GM19372 (cell line): ENCODE data around the gene PDZRN4.
"Not testable (repeated sequence)": the region's sequence is repeated elsewhere in the genome, so short reads cannot be mapped to it uniquely, and the experiment has no call there.

Source experiments
- ATAC-seq: cut with Tn5 transposase; IDR thresholded peaks from one replicate; pipeline ENCODE4 v1.9.1; 2021; ENCODE audit warnings: mild to moderate bottlenecking, low read depth, moderate library complexity; ENCODE audit not compliant: unreplicated experiment

Gene PDZRN4

GRCh38 chr12:41188058-41188840 lies at the start of gene PDZRN4:
Gene PDZRN4 (plus strand): TSS chr12:41188320.
- ATAC-seq = no peak

GRCh38 chr12:41140117-41140516 lies 48.0 kb upstream of the PDZRN4 start:
- ATAC-seq = no peak

GRCh38 chr12:41141104-41141503 lies 47.0 kb upstream of the PDZRN4 start:
- ATAC-seq = no peak

- no peak for ATAC-seq
These were observed 45.7 kb upstream of the PDZRN4 start for GRCh38 chr12:41142376-41142775.

GRCh38 chr12:41151793-41152192 lies 36.3 kb upstream of the PDZRN4 start:
- no peak for ATAC-seq

GRCh38 chr12:41162461-41162860 lies 25.7 kb upstream of the PDZRN4 start:
- no peak for ATAC-seq

- ATAC-seq = no peak
These were observed 20.4 kb upstream of the PDZRN4 start for GRCh38 chr12:41167701-41168100.

- no peak for ATAC-seq
These were observed 13.5 kb upstream of the PDZRN4 start for GRCh38 chr12:41174602-41175001.

GRCh38 chr12:41179507-41179906 lies 8.6 kb upstream of the PDZRN4 start:
- ATAC-seq = not testable (repeated sequence)

GRCh38 chr12:41184864-41185263 lies 3.3 kb upstream of the PDZRN4 start:
- no peak for ATAC-seq

GRCh38 chr12:41186026-41186425 lies 2.1 kb upstream of the PDZRN4 start:
- ATAC-seq = no peak

GRCh38 chr12:41188841-41189394 lies 798 bp downstream of the PDZRN4 start:
- ATAC-seq = no peak

- no peak for ATAC-seq
These were observed 1.5 kb downstream of the PDZRN4 start for GRCh38 chr12:41189395-41190251.

GRCh38 chr12:41190338-41190737 lies 2.2 kb downstream of the PDZRN4 start:
- no peak for ATAC-seq

GRCh38 chr12:41191549-41191948 lies 3.4 kb downstream of the PDZRN4 start:
- not testable (repeated sequence) for ATAC-seq

GRCh38 chr12:41193311-41193710 lies 5.2 kb downstream of the PDZRN4 start:
- ATAC-seq = no peak

- ATAC-seq = no peak
These were observed 13.9 kb downstream of the PDZRN4 start for GRCh38 chr12:41202051-41202450.

- no peak for ATAC-seq
These were observed 17.1 kb downstream of the PDZRN4 start for GRCh38 chr12:41205070-41205709.

GRCh38 chr12:41206298-41206697 lies 18.2 kb downstream of the PDZRN4 start:
- ATAC-seq = no peak

GRCh38 chr12:41211448-41211847 lies 23.3 kb downstream of the PDZRN4 start:
- ATAC-seq = no peak

GRCh38 chr12:41212625-41213024 lies 24.5 kb downstream of the PDZRN4 start:
- no peak for ATAC-seq
